GM21526 (cell line): ENCODE measurements around the gene MSX2.

Experiments
- ATAC-seq: cut with Tn5 transposase; IDR thresholded peaks from one replicate; pipeline ENCODE4 v1.9.1; 2021; ENCODE audit warnings: moderate library complexity; ENCODE audit not compliant: unreplicated experiment, low FRiP score

The MSX2 gene

GRCh38 chr5:174717826-174718455 lies 6.4 kb upstream of the MSX2 start:
- no peak for ATAC-seq

DNA sequence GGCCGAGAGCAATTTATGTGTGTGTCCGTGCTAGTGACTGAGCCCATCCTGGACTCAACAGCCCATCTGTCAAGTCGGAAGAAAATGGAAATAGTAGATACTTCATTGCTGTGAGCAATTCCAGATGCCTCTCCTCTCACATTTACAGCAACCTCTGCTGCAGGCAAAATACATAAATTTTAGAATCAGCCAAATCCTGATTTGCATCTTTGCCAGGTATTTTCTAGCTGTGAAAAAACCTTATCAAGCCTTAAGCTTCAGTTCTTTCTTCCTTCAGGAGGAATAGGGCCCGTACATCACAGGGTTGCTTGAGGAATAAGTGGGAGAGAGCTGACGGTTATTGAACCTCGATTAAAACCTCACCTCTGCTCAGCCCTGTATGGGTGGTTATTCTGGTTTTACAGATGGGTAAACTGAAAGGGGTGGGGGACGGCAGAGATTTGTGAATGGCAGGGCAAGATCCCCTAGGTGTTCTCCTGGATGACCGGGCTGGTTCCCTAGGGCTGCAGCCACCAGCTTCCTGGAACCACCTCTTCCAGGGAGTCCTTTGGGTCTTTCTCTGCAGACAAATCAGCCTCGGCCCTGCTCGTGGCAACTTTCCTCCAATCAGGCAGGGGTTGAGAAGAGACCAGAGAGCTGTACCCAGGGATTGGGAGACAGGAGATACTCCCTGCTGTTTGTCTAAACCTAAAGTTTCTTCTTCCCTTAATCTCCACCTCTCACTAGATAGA lies 5.3 kb upstream of the MSX2 start:
- ATAC-seq, result no peak

GRCh38 chr5:174719793-174720611 lies 4.4 kb upstream of the MSX2 start:
- no peak for ATAC-seq

DNA sequence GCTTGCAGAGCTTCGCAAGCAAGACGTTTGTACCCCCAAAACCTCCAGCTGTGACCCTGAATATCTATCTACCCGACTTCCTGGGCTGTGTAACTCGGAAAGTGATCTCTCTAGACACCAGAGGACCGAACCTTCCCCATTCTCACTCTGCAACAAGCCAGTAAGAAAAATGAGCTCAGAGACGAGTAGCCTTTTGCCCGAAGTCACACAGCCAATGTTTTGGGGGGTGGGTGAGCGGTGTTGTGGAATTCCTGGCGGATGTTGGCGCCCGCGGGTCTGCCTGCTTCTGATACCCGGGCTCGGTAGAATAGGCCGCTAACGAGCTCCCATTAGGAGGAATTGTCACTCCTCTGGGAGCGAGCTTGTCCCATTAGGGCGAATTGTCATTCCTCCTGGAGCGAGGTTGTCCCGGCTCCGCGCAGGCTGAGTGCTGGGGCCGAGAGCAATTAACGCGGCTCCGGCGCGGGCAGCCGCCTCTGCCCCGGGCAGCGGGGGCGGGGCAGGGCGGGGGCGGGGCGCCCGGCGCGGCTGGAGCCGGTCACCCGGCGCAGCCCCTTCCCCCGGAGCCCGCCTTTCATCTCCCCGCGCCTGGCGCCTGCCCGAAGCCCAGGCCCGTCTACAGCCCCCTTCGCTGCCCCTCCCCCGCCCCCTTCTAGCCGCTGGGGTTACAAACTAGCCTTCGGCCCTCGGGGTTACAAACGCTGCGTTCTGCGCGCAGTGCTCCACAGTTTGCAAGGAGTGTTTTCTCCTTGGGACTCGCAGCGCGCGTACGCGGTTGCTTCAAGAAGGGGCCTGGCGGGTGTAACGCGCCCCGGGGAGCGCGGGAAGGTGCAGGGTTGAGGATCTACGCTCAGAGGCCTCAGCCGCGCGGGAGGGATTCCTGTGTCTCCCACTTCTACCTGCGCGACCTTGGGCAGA lies 3.5 kb upstream of the MSX2 start:
- ATAC-seq, result no peak

DNA sequence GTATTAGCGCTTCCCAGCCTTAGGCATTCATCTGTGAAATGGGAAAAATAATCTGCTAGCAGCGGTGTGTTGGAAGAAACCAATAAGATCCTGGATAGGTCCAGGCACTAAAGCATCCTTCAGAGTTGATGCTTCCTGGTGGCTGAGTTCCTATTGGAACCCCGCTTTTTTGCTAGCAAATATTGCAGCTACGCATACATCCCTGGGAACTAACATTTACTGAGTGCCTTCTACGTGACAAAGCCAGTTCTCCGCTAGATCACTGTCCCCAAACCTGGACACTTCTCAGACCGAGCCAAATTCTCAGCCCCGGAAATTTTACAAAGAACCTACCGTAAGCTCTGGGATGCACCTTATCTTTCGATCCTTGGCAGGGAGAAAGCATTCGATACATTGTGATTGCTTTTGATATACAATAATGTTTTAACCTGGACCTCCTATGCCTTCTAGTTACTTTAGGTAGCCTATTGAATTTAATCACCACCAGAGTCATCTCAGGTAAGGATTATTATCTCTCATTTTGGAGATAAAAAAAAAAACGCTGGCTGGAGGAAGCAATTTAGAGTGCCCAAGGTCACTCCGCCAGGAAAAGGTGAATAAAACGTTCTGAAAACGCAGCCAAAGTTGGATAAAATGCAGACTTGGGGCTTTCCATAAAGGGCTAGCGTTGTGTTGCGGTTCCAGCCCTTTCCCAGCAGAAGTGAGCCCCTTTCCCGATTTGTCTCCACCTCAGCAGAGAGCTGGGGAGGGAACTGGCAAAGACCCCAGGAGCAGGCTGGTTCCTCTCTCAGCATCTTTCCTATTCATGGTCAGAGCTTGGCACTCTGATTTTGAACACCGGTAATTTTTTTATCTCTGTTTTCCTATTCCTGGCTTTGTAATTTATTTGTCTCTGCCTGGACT lies 2.6 kb upstream of the MSX2 start:
- no peak for ATAC-seq

- ATAC-seq, result no peak
Measured at GRCh38 chr5:174722500-174722899, 1.9 kb upstream of the MSX2 start.

DNA sequence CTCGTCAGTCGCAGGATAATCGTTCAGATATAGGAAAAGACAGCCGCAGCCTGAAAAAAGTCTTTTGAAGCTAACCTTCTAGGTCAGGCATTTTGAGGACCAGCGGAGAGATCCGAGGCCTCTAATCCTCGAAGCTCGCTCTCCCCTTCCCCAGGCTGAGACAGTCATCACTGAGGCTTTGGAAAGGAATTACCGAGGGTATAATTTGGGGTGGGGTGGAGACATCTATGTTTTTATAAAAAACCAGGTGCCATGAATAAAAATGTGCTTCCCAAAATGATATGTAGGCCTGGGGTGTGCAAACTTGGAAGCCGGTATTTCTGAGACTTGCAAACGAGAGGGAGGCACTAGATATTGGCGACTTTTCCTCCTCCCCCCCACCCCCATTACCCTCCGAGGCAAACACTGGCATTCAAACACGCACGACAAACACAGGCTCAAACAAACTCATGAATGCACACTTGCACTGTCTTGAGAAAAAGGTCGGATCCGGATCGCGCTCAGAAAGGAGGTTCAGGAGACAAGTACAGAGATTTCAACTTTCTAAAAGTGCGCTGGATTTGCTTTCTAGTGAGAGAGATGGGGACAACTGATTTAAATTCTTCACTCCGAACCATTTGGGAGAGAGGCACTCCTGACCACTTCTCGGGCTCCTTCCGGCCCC lies 935 bp upstream of the MSX2 start:
- no peak for ATAC-seq

GRCh38 chr5:174723979-174724483 lies 351 bp upstream of the MSX2 start:
- ATAC-seq, result no peak

DNA sequence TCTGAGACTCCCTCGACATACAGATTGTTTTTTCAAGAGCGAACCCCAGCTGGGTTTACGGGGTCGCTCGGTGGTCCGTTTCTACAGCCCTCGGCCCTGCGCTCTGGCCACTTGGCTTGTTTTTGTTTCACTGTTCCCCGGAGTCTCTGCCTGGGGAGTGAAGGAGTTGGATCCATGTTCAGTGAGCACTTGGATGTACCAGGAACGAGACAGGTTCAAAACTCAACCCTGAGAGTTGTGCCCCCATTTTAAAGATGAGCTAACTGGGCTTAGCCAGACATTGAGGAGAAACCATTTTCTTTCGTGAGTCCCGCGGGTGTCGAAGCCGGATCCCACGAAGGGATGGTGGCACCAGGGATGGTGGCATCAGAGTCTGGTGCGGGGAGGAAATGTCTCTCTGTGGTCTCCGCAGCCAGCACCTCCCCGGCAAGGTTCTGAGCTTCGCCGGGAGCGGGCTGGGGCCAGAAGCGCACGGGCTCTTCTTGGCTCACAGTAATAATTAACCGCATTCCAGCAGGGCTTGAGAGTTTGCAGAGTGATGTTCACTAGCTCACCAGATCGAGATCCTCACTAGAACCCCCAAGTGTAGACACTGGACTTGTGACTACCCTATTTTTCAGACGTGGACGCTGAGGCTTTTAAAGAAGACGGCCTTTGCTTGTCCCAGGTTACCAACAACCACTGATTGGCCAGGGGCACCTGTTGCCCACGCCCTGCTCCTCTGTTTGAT lies 1.0 kb downstream of the MSX2 start:
- ATAC-seq, result no peak

DNA sequence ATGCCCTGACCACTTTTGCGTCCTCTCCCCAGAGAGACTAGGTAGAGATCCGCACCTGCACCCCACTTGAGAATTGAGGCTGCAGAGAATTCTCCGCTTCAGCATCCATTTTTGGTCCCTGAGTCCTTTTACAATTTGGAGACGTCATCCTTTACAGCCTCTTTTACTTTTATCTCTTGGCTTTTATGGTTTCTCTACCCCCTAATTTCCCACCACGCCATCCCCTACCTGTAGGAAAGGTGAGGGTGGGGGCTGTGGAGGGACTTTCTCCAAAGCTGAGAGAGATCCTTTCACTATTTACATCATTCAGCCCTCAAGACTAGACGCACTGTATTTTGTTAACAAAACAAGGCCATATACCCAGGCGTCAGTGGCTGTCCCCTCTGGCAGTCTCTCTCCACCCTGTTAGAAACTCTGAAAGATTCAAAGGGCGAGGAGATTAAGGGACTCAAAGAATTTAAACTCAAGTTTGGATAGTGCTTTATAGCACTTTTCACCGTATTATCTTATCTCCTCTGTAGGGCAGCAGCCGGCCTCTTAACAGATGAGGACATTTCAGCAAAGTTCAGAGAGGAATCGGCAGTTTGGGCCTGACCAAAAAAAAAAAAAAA lies 1.7 kb downstream of the MSX2 start:
- ATAC-seq, result no peak

DNA sequence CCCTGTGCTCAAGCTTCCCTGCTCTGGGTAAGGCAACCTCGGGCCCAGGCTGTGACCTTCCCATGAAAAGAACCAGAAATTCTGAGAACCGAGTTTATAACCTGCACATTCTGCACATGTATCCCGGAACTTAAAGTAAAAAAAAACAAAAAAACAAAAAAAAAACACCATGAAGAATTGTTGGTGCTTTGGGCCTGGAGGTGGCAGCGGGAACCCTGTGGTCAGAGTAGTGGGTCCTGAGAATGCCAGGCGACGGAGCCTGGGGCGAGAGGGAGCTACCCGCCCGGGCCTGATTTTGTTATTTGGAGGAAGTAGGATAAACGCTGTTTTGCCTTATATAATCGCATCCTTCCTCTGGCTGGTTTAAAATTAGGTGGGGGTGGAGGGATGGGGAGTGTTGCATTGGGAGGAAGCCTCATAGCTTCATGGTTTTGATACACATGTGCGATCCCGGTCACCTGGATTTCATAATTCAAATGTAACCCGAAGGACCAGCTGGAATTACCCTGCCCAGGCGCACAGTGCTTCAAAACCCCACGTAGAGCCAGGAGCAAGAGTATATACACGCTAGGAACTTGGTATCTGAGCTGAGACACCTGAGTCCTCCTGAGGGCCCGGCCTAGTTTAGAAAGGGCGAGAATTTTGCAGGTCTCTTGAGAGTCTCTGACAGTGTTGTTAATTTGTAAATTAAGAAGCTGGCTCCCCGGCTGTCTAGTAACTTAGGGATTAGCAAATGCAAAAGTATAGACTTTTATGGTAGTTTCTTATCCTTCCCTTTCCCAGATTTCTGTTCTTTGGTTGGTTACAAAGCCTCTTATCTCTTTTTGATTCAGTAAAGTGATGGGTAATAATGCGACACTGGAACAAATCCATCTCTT lies 2.8 kb downstream of the MSX2 start:
- no peak for ATAC-seq

- ATAC-seq, result no peak
Measured at GRCh38 chr5:174727794-174728680, 3.7 kb downstream of the MSX2 start.

GRCh38 chr5:174729075-174729680 lies 4.8 kb downstream of the MSX2 start:
- no peak for ATAC-seq

- no peak for ATAC-seq
Measured at GRCh38 chr5:174731214-174732035, 7.0 kb downstream of the MSX2 start.
